ENCODE measurements around the gene TSPAN11.
A peak's percentile ranks its signal among the peaks of the same experiment; 100 is the strongest.

TSPAN11 gene

GRCh38 chr12:30962047-30962446 lies 35.5 kb downstream of the TSPAN11 start:
- DNase-seq: no peak

GRCh38 chr12:30963709-30964564 lies 37.4 kb downstream of the TSPAN11 start:
- no peak for DNase-seq

GRCh38 chr12:30964896-30965612 lies 38.5 kb downstream of the TSPAN11 start:
- DNase-seq: no peak

- peak; percentile 59 for DNase-seq
These were observed 39.1 kb downstream of the TSPAN11 start for GRCh38 chr12:30965613-30965985.

GRCh38 chr12:30967026-30967425 lies 40.5 kb downstream of the TSPAN11 start:
- no peak for DNase-seq

- no peak for DNase-seq
These were observed 41.7 kb downstream of the TSPAN11 start for GRCh38 chr12:30968211-30968610.

GRCh38 chr12:30969006-30969405 lies 42.5 kb downstream of the TSPAN11 start:
- DNase-seq: no peak

- DNase-seq: no peak
These were observed 43.3 kb downstream of the TSPAN11 start for GRCh38 chr12:30969606-30970395.

GRCh38 chr12:30970559-30971197 lies 44.1 kb downstream of the TSPAN11 start:
- peak; percentile 67 for DNase-seq

- no peak for DNase-seq
These were observed 45.5 kb downstream of the TSPAN11 start for GRCh38 chr12:30972035-30972434.

- no peak for DNase-seq
These were observed 46.6 kb downstream of the TSPAN11 start for GRCh38 chr12:30973175-30973574.

- no peak for DNase-seq
These were observed 47.3 kb downstream of the TSPAN11 start for GRCh38 chr12:30973830-30974229.

GRCh38 chr12:30974746-30975500 lies 48.4 kb downstream of the TSPAN11 start:
- peak; percentile 84 for DNase-seq

GRCh38 chr12:30975581-30975980 lies 49.0 kb downstream of the TSPAN11 start:
- DNase-seq: peak; percentile 51

- no peak for DNase-seq
These were observed 49.7 kb downstream of the TSPAN11 start for GRCh38 chr12:30976206-30976605.

- DNase-seq: no peak
These were observed 50.6 kb downstream of the TSPAN11 start for GRCh38 chr12:30977124-30977523.

GRCh38 chr12:30977537-30978349 lies 51.2 kb downstream of the TSPAN11 start:
- no peak for DNase-seq

- no peak for DNase-seq
These were observed 52.1 kb downstream of the TSPAN11 start for GRCh38 chr12:30978639-30979038.

- DNase-seq: no peak
These were observed 53.1 kb downstream of the TSPAN11 start for GRCh38 chr12:30979371-30980259.

Data from DMS53 (cell line).